ENCODE data around the gene MRGPRE.

MRGPRE gene

DNA sequence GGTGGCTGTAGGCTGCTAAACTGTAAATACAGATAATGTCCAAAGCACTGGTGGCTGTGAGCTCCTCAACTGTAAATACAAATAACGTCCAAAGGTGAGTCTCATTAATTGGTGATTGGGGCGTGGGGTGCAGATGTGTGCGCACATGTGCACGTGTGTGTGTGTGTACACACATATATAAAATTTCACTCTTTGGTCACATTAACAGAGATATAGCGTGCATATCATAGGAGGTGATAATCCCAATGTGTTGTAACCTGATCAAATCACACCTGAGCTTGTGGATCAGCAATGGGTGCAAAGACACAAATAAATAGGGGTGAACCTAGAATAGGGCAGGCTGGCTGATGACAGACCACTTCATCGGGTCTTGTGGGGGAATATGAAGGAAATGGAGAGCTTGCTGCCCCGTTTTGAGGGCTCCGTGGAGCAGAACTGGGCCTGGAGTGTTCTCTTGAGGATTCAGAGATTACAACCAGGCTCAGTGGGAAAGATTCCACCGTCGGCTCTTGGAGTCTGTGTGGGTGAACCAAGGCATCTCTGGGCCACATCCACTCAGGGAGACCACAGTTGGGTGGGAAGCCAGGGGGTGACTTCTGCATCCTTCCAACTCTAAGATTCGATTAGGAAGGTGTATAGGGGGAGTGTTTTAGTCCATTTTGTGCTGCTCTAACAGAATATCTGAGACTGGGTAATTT, 42.2 kb downstream of the MRGPRE start:
- Histone ChIP-seq H3K9me3 (replicated peaks; ENCODE audit: low read length) (no peaks in the 10 kb centered on the region), H3K4me2 (ENCODE audit: low read length) (no peak overlapping the region), H3K36me3 (ENCODE audit: insufficient read depth, low read length) (no peaks in the 10 kb centered on the region), H3K4me1 (ENCODE audit: control insufficient read depth, insufficient read depth, low read length) (no peaks in the 10 kb centered on the region), H3K27me3 (ENCODE audit: control insufficient read depth, insufficient read depth, low read length) (peaks cover 53% of the 10 kb centered on the region), H3K4me3 (ENCODE audit: low read length) (no peak overlapping the region), H3K9ac (ENCODE audit: low read depth, low read length) (no peak overlapping the region)

DNA sequence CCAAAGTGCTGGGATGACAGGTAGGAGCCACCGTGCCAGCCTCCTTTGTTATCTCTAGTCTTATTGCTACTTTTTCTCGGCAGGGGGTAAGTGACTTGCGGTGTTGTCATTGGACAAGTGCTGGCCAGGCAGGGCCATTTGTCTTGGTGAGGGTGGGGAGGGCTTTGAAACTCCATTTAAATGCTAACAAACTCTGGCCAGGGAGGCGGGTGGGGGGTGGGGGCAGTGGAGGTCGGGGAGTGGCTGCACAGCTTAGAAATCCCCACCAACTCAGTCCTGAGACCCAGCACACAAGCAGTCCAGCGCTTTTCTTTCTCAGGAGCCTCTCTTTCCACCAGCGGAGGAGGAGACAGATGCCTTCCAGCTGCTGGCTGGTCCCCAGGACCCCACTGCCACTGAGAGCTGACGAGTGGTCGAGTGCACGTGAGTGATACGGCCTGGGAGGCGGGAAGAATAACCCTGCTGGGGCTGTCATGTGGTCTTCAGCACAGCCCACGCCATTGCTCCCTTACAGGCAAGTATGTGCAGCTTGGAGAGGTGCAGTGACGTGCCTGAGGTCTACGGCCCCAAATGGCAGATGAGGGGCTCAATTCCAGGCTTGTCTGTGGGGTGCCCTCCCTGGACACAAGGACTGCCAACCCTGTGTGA, 42.9 kb downstream of the MRGPRE start:
- Histone ChIP-seq H3K9ac (ENCODE audit: low read depth, low read length) (no peak overlapping the region), H3K9me3 (replicated peaks; ENCODE audit: low read length) (no peaks in the 10 kb centered on the region), H3K4me2 (ENCODE audit: low read length) (no peak overlapping the region), H3K27me3 (ENCODE audit: control insufficient read depth, insufficient read depth, low read length) (peaks cover 50% of the 10 kb centered on the region), H3K36me3 (ENCODE audit: insufficient read depth, low read length) (no peaks in the 10 kb centered on the region), H3K4me1 (ENCODE audit: control insufficient read depth, insufficient read depth, low read length) (no peaks in the 10 kb centered on the region), H3K4me3 (ENCODE audit: low read length) (no peak overlapping the region)

DNA sequence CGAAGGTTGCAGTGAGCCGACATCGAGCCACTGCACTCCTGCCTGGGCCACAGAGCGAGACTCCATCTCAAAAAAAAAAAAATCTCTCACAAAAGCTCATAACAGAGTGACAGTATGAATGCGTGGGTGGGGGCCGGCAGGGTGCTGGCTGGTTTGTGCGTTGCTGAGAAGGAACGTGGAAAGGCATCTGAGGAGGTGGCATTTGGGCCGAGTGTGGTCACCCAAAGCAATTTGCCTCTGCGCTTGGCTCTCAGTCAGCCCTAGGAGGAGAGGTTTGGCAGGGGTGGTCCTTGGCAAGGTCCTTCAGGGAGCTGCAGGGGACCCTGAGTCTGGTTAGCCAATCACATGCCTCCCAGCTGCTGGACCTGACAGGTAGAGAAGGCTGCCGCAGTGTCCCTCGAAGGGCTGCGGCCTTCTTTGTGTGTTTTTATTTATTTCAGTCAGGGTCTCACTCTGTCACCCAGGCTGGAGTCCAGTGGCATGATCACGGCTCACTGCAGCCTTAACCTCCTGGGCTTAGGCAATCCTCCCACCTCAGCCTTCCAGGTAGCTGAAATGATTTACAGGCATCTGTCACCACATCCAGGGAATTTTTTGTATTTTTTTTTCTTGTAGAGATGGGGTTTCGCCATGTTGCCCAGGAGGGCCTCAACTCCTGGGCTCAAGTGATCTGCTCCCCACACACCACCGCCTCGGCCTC, 43.6 kb downstream of the MRGPRE start:
- Histone ChIP-seq H3K9ac (ENCODE audit: low read depth, low read length) (no peak overlapping the region), H3K4me1 (ENCODE audit: control insufficient read depth, insufficient read depth, low read length) (no peaks in the 10 kb centered on the region), H3K27me3 (ENCODE audit: control insufficient read depth, insufficient read depth, low read length) (peaks cover 49% of the 10 kb centered on the region), H3K36me3 (ENCODE audit: insufficient read depth, low read length) (no peaks in the 10 kb centered on the region), H3K9me3 (replicated peaks; ENCODE audit: low read length) (no peaks in the 10 kb centered on the region), H3K4me2 (ENCODE audit: low read length) (no peak overlapping the region), H3K4me3 (ENCODE audit: low read length) (no peak overlapping the region)

DNA sequence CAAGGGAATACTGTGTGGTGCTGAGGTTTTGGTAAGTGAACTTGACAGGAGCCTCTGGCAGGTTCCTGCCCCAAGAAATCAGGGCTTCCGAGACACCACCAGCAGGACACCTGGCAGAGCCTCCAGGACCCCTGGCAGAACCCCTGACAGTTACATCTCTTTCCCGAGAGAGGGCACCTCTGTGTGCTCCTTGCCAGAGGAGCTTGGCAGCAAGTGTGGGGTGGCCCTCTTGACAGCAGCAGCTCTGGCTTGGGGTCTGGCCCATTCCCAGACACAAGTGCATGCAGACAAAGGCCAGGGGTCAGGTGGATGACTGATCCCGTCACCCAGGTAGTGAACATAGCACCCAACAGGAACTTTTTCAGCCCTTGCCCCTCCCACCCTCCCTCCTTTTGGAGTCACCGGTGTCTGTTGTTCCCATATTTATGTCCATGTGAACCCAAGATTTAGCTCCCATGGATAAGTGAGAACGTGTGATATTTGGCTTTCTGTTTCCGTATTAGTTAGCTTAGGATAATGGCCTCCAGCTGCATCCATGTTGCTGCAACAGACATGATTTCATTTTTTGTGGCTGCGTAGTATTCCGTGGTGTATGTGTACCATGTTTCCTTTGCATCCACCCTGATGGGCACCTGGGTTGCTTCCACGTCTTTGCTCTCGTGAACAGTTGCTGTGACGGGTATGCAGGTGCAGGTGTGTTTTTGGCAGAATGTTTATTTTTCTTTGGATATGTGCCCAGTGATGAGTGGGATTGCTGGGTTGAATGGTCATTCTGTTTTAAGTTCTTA, 45.9 kb downstream of the MRGPRE start:
- Histone ChIP-seq H3K36me3 (ENCODE audit: insufficient read depth, low read length) (no peaks in the 10 kb centered on the region), H3K27me3 (ENCODE audit: control insufficient read depth, insufficient read depth, low read length) (peaks cover 37% of the 10 kb centered on the region), H3K4me3 (ENCODE audit: low read length) (no peak overlapping the region), H3K9ac (ENCODE audit: low read depth, low read length) (no peak overlapping the region), H3K9me3 (replicated peaks; ENCODE audit: low read length) (no peaks in the 10 kb centered on the region), H3K4me2 (ENCODE audit: low read length) (no peak overlapping the region), H3K4me1 (ENCODE audit: control insufficient read depth, insufficient read depth, low read length) (no peaks in the 10 kb centered on the region)

DNA sequence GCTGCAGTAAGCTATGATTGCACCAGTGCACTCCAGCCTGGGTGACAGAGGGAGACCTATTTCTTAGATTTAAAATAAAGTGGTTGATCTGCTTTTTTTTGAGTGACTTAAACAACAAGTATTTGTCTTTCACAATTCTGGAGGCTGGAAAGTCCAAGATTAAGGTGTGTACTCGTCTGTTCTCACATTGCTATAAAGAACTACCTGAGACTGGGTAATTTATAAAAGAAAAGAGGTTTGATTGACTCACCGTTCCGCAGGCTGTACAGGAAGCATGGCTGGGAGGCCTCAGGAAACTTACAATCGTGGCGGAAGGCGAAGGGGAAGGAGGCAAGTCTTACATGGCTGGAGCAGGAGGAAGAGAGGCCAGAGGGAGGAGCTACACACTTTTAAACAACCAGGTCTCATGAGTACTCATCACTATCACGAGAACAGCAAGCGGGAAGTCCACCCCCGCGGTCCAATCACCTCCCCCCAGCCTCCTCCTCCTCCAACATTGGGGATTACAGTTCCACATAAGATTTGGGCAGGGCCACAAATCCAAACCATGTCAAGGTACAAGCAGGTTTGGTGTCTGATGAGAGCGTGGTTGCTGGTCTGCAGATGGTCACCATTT, 47.4 kb downstream of the MRGPRE start:
- Histone ChIP-seq H3K4me2 (ENCODE audit: low read length) (no peak overlapping the region), H3K9ac (ENCODE audit: low read depth, low read length) (no peak overlapping the region), H3K4me1 (ENCODE audit: control insufficient read depth, insufficient read depth, low read length) (no peaks in the 10 kb centered on the region), H3K4me3 (ENCODE audit: low read length) (no peak overlapping the region), H3K36me3 (ENCODE audit: insufficient read depth, low read length) (no peaks in the 10 kb centered on the region), H3K27me3 (ENCODE audit: control insufficient read depth, insufficient read depth, low read length) (peaks cover 27% of the 10 kb centered on the region), H3K9me3 (replicated peaks; ENCODE audit: low read length) (no peaks in the 10 kb centered on the region)

DNA sequence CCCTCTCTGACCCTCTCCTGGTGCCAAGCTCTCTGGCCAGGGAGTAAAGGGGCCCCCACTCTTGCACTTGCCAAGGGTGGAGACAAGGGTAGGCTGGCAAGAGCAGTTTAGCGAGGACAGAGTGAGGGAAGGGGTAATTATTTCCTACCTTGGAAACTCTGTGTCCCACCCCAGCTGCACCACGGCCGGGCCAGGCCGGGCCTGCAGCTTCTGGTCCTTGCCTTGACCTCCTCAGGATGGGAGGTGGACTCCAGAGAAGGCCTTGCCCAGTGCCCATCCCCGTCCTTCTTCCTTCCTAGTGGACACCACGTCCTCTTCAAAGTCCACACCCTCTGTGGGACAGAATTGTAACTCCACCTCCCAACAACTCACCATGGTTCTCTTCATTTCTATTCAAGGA, 48.7 kb downstream of the MRGPRE start:
- Histone ChIP-seq H3K9me3 (replicated peaks; ENCODE audit: low read length) (no peaks in the 10 kb centered on the region), H3K36me3 (ENCODE audit: insufficient read depth, low read length) (no peaks in the 10 kb centered on the region), H3K27me3 (ENCODE audit: control insufficient read depth, insufficient read depth, low read length) (peaks cover 26% of the 10 kb centered on the region), H3K4me2 (ENCODE audit: low read length) (no peak overlapping the region), H3K4me1 (ENCODE audit: control insufficient read depth, insufficient read depth, low read length) (no peaks in the 10 kb centered on the region), H3K9ac (ENCODE audit: low read depth, low read length) (no peak overlapping the region), H3K4me3 (ENCODE audit: low read length) (no peak overlapping the region)

DNA sequence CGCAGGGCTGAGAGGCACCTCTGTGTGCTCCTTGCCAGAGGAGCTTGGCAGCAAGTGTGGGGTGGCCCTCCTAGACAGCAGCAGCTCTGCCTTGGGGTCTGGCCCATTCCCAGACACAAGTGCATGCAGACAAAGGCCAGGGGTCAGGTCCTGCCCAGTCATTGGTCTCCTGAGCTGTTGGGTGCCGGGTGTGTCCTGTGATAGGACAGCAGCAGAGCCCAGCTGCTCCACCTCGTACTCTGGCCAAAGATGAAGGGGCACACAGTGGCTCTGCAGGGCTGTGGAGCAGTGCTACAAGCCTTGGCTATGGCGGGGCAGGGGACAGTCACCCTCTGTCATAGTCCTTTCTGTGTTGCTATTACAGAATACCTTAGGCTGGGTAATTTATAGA, 49.8 kb downstream of the MRGPRE start:
- Histone ChIP-seq H3K27me3 (ENCODE audit: control insufficient read depth, insufficient read depth, low read length) (peaks cover 26% of the 10 kb centered on the region), H3K36me3 (ENCODE audit: insufficient read depth, low read length) (no peaks in the 10 kb centered on the region), H3K9ac (ENCODE audit: low read depth, low read length) (no peak overlapping the region), H3K9me3 (replicated peaks; ENCODE audit: low read length) (no peaks in the 10 kb centered on the region), H3K4me1 (ENCODE audit: control insufficient read depth, insufficient read depth, low read length) (peaks cover 4% of the 10 kb centered on the region), H3K4me3 (ENCODE audit: low read length) (no peak overlapping the region), H3K4me2 (ENCODE audit: low read length) (no peak overlapping the region)

DNA sequence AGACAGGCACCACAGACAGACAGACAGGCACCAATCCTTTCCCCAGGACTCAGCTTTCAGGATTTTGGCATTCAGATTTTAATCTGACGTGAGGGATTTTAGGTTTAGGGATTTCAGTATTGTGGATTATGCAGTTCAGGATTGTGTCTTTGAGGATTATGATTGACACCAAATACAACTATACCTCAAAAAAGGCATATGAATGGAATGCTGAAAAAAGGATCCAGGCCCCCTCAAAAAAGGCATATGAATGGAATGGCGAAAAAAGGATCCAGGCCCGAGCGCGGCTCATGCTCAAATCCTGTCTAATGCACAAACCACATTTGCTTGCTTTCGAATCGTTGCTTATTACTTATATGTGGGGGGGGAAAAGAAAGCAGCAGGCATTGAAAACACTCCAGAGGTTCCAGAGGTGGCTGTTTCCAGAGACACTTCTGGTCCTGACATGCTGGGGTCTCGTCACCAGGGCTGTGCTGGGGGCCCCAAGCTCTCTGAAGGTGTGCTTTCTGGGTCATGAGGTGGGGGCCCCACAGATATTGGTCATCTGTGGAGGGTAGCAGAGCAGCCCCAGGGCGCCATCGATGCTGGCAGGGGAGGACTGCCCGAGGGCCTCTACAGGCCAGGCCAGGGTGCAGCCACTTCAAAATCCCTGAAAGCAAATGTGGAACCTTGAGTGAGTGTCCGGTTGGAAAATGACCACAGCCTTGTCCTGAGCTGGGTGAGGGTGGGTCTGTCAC, 50.3 kb downstream of the MRGPRE start:
- H3K4me2 ChIP-seq (ENCODE audit: low read length) = no peak overlapping the region
- H3K27me3 ChIP-seq (ENCODE audit: control insufficient read depth, insufficient read depth, low read length) = peaks cover 23% of the 10 kb centered on the region
- no peaks in the 10 kb centered on the region for H3K36me3 ChIP-seq (ENCODE audit: insufficient read depth, low read length)
- H3K4me3 ChIP-seq (ENCODE audit: low read length) = no peak overlapping the region
- H3K9me3 ChIP-seq (replicated peaks; ENCODE audit: low read length) = no peaks in the 10 kb centered on the region
- H3K9ac ChIP-seq (ENCODE audit: low read depth, low read length) = no peak overlapping the region
- H3K4me1 ChIP-seq (ENCODE audit: control insufficient read depth, insufficient read depth, low read length) = peaks cover 4% of the 10 kb centered on the region

DNA sequence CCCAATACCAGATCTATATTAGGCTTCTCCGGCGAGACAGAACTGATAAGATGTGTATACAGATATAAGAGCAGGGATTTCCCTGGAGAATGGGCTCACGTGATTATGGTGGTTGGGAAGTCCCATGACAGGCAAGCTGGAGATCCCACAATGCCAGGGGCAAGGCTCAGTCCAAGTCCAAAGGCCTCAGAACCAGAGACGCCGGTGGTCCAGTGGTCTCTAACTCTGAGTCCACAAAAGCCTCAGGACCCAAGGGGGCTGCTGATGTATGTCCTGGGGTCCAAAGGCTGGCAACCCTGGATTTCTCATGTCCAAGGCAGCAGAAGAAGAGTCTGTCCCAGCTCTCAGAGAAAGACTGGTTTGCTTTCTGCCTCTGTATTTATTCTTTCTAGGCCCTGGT, 51.3 kb downstream of the MRGPRE start:
- Histone ChIP-seq H3K4me2 (ENCODE audit: low read length) (no peak overlapping the region), H3K9ac (ENCODE audit: low read depth, low read length) (no peak overlapping the region), H3K36me3 (ENCODE audit: insufficient read depth, low read length) (no peaks in the 10 kb centered on the region), H3K4me1 (ENCODE audit: control insufficient read depth, insufficient read depth, low read length) (peaks cover 4% of the 10 kb centered on the region), H3K27me3 (ENCODE audit: control insufficient read depth, insufficient read depth, low read length) (peaks cover 24% of the 10 kb centered on the region), H3K9me3 (replicated peaks; ENCODE audit: low read length) (peaks cover 4% of the 10 kb centered on the region), H3K4me3 (ENCODE audit: low read length) (no peak overlapping the region)

DNA sequence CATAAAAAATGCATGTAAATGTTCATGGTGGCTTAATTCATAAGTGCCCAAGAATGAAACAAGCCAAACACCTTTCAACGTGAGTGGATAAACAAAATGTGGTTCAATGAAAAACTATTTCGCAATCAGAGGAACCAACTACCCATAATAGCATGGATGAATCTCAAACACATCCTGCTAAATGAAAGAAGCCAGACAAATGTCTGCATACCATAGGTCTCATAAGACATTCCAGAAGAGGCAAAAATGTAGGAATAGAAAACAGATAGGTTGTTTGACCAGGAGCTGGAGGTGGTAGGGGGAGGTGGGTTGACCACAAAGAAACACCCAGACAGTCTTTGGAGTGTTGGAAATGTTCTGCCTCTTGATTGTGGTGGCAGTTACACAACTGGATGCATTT, 53.9 kb downstream of the MRGPRE start:
- Histone ChIP-seq H3K36me3 (ENCODE audit: insufficient read depth, low read length) (no peaks in the 10 kb centered on the region), H3K9ac (ENCODE audit: low read depth, low read length) (no peak overlapping the region), H3K9me3 (replicated peaks; ENCODE audit: low read length) (peaks cover 4% of the 10 kb centered on the region), H3K4me1 (ENCODE audit: control insufficient read depth, insufficient read depth, low read length) (peaks cover 4% of the 10 kb centered on the region), H3K27me3 (ENCODE audit: control insufficient read depth, insufficient read depth, low read length) (peaks cover 12% of the 10 kb centered on the region), H3K4me2 (ENCODE audit: low read length) (no peak overlapping the region), H3K4me3 (ENCODE audit: low read length) (no peak overlapping the region)
